ENCODE results near the gene ACTR8. TPM values are rescaled to one million over a fixed set of nuclear protein-coding genes. Genes with fewer than 3 reads are reported as not detected.

ACTR8 gene
- total and polyA plus RNA-seq, 2 of the 13 experiments (the other 11 are each of a cell fraction or from before 2014, with no cell fraction given): 15.5 to 29.0 TPM

DNA sequence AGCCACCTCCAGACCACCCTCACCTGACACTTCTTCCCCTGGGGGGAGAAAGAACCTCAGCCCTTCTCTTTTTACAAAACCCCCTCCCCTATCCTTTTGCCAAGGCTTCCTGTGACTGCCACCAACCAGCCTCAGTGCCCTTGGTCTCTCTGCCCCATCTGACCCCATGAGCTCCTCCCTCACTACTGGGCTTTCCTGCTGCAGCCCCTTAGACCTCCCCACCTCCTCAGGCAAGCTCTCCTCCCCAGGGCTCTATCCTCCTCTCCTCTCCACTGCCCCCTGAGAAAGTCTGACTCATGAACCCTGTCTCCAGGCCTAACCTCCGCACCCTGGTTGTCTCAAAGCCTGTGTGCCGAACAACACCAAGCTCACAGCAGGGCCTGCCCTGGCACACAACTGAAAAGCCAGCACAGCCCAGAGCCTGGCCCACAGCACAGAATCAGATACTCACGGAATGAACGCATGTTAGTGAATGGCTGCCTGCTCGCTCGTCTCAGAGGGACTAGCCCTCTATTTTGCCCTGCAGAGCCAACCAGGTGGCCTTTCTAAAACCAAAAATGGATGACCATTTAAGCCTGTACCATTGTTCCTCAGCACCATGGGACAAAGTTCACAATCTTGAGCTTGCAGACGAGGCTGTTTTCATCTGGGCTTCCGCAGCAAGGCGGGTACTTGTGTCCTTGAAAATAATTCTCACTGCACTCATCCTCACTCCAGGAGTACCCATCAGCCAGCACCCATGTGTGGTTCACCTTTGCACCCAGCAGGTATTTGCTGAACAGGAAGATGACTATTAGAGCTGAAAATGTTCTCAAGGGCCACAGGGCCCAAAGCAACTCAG is 37.5 kb downstream of the ACTR8 start (continued):
- peak; percentile 8; the same call in 1 of the 2 replicates for TF ChIP-seq TBX2 (CRISPR knock-in tag; IDR thresholded peaks at IDR 0.05; ENCODE audit: borderline replicate concordance)
- TF ChIP-seq, protein P1, sequence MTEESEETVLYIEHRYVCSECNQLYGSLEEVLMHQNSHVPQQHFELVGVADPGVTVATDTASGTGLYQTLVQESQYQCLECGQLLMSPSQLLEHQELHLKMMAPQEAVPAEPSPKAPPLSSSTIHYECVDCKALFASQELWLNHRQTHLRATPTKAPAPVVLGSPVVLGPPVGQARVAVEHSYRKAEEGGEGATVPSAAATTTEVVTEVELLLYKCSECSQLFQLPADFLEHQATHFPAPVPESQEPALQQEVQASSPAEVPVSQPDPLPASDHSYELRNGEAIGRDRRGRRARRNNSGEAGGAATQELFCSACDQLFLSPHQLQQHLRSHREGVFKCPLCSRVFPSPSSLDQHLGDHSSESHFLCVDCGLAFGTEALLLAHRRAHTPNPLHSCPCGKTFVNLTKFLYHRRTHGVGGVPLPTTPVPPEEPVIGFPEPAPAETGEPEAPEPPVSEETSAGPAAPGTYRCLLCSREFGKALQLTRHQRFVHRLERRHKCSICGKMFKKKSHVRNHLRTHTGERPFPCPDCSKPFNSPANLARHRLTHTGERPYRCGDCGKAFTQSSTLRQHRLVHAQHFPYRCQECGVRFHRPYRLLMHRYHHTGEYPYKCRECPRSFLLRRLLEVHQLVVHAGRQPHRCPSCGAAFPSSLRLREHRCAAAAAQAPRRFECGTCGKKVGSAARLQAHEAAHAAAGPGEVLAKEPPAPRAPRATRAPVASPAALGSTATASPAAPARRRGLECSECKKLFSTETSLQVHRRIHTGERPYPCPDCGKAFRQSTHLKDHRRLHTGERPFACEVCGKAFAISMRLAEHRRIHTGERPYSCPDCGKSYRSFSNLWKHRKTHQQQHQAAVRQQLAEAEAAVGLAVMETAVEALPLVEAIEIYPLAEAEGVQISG (CRISPR knock-in tag; IDR thresholded peaks at IDR 0.05): 0 out of 2 replicates have a peak, but pooled peaks have one; percentile 39
- no peak for TF ChIP-seq ZFP1 (CRISPR knock-in tag; IDR thresholded peaks at IDR 0.05)
- TF ChIP-seq PCBP1 (IDR thresholded peaks at IDR 0.05; ENCODE audit: borderline replicate concordance, low read depth, low read length): no peak
- TF ChIP-seq HNRNPL (IDR thresholded peaks at IDR 0.05; ENCODE audit: low read depth, low read length): no peak
- TF ChIP-seq, protein P2, sequence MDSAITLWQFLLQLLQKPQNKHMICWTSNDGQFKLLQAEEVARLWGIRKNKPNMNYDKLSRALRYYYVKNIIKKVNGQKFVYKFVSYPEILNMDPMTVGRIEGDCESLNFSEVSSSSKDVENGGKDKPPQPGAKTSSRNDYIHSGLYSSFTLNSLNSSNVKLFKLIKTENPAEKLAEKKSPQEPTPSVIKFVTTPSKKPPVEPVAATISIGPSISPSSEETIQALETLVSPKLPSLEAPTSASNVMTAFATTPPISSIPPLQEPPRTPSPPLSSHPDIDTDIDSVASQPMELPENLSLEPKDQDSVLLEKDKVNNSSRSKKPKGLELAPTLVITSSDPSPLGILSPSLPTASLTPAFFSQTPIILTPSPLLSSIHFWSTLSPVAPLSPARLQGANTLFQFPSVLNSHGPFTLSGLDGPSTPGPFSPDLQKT (CRISPR knock-in tag; IDR thresholded peaks at IDR 0.05; ENCODE audit: borderline replicate concordance): no peak
- no peak for TF ChIP-seq ZFP36 (IDR thresholded peaks at IDR 0.05; ENCODE audit: borderline replicate concordance, low read depth, low read length, partially characterized antibody)
- no peak for TF ChIP-seq SNAI1 (CRISPR knock-in tag; IDR thresholded peaks at IDR 0.05; ENCODE audit: borderline replicate concordance)
- TF ChIP-seq, protein P3, sequence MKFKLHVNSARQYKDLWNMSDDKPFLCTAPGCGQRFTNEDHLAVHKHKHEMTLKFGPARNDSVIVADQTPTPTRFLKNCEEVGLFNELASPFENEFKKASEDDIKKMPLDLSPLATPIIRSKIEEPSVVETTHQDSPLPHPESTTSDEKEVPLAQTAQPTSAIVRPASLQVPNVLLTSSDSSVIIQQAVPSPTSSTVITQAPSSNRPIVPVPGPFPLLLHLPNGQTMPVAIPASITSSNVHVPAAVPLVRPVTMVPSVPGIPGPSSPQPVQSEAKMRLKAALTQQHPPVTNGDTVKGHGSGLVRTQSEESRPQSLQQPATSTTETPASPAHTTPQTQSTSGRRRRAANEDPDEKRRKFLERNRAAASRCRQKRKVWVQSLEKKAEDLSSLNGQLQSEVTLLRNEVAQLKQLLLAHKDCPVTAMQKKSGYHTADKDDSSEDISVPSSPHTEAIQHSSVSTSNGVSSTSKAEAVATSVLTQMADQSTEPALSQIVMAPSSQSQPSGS (CRISPR knock-in tag; IDR thresholded peaks at IDR 0.05): 0 out of 2 replicates have a peak, but pooled peaks have one; percentile 12
- no peak for TF ChIP-seq ZNF567 (CRISPR knock-in tag; IDR thresholded peaks at IDR 0.05; ENCODE audit: borderline replicate concordance)
- no peak for TF ChIP-seq MBNL3 (CRISPR knock-in tag; conservative IDR thresholded peaks at IDR 0.05)
- TF ChIP-seq SAFB2 (CRISPR knock-in tag; IDR thresholded peaks at IDR 0.05; ENCODE audit: borderline replicate concordance, low read depth): no peak
- no peak for TF ChIP-seq ZNF713 (CRISPR knock-in tag; IDR thresholded peaks at IDR 0.05)
- TF ChIP-seq, protein P4, sequence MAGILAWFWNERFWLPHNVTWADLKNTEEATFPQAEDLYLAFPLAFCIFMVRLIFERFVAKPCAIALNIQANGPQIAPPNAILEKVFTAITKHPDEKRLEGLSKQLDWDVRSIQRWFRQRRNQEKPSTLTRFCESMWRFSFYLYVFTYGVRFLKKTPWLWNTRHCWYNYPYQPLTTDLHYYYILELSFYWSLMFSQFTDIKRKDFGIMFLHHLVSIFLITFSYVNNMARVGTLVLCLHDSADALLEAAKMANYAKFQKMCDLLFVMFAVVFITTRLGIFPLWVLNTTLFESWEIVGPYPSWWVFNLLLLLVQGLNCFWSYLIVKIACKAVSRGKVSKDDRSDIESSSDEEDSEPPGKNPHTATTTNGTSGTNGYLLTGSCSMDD (CRISPR knock-in tag; IDR thresholded peaks at IDR 0.05): no peak
- peak; percentile 55 for TF ChIP-seq NR2F6 (IDR thresholded peaks at IDR 0.05)
- TF ChIP-seq NR2F6 (CRISPR knock-in tag; IDR thresholded peaks at IDR 0.05): peak; percentile 73
- TF ChIP-seq SAP130 (CRISPR knock-in tag; IDR thresholded peaks at IDR 0.05; ENCODE audit: low read depth): peak; percentile 75
- peak; percentile 47 for TF ChIP-seq YY1 (IDR thresholded peaks at IDR 0.05; ENCODE audit: insufficient read depth, insufficient replicate concordance, low read depth, low read length)
- TF ChIP-seq ZNF703 (CRISPR knock-in tag; IDR thresholded peaks at IDR 0.05; ENCODE audit: borderline replicate concordance): no peak
- peak; percentile 11; the same call in 1 of the 2 replicates for TF ChIP-seq HMG20A (CRISPR knock-in tag; IDR thresholded peaks at IDR 0.05; ENCODE audit: borderline replicate concordance)
- no peak for TF ChIP-seq MTA3 (CRISPR knock-in tag; IDR thresholded peaks at IDR 0.05)
- no peak for TF ChIP-seq ZNF24 (IDR thresholded peaks at IDR 0.05)
- no peak for TF ChIP-seq ZFP37 (CRISPR knock-in tag; IDR thresholded peaks at IDR 0.05; ENCODE audit: borderline replicate concordance)
- no peak for TF ChIP-seq ZFAT (CRISPR knock-in tag; conservative IDR thresholded peaks at IDR 0.05)

All from HepG2 (cell line).